ENCODE measurements around the gene JARID2. TPM values are rescaled to one million over a fixed set of nuclear protein-coding genes. Genes with fewer than 3 reads are reported as not detected.
"Not testable (repeated sequence)": the region's sequence is repeated elsewhere in the genome, so short reads cannot be mapped to it uniquely, and the experiment has no call there.

Gene JARID2
- polyA plus RNA-seq, 1 of the 3 experiments (the other 2 are of a cell fraction): 3.4 TPM

DNA sequence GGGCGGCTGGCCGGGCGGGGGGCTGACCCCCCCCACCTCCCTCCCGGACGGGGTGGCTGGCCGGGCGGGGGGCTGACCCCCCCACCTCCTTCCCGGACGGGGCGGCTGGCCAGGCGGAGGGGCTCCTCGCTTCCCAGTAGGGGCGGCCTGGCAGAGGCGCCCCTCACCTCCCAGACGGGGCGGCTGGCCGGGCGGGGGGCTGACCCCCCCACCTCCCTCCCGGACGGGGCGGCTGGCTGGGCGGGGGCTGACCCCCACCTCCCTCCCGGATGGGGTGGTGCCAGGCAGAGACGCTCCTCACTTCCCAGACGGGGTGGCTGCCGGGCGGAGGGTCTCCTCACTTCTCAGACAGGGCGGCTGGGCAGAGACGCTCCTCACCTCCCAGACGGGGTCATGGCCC lies 169.8 kb downstream of the JARID2 start:
- H3K27ac ChIP-seq (ENCODE audit: low read depth in 2 of 2, low read length in 1 of 2); H4K20me1 ChIP-seq (ENCODE audit: insufficient read depth); POLR2A ChIA-PET; H3K36me3 ChIP-seq (replicated peaks in 1 of 2; ENCODE audit: control insufficient read depth in 1 of 2, insufficient read depth in 2 of 2, low read length in 1 of 2); H3K9me2 ChIP-seq; H3K4me2 ChIP-seq; H3K4me1 ChIP-seq (ENCODE audit: control insufficient read depth in 1 of 2, insufficient read depth in 2 of 2, low read depth in 1 of 2, low read length in 1 of 2); H3K27me3 ChIP-seq (ENCODE audit: insufficient read depth); H3K9ac ChIP-seq; CTCF ChIA-PET; H3F3A ChIP-seq (replicated peaks; ENCODE audit: insufficient read depth); H3K4me3 ChIP-seq (ENCODE audit: low read depth in 2 of 2, low read length in 1 of 2); DNase-seq; H3K79me2 ChIP-seq (ENCODE audit: insufficient read depth); H2AFZ ChIP-seq (ENCODE audit: low read depth): not testable (repeated sequence)
- no CpG with 5 or more reads among the region's 30 CpGs for WGBS (ENCODE audit: low lambda C conversion rate)
- peaks cover 11% of the 10 kb centered on the region for H3K9me3 ChIP-seq

DNA sequence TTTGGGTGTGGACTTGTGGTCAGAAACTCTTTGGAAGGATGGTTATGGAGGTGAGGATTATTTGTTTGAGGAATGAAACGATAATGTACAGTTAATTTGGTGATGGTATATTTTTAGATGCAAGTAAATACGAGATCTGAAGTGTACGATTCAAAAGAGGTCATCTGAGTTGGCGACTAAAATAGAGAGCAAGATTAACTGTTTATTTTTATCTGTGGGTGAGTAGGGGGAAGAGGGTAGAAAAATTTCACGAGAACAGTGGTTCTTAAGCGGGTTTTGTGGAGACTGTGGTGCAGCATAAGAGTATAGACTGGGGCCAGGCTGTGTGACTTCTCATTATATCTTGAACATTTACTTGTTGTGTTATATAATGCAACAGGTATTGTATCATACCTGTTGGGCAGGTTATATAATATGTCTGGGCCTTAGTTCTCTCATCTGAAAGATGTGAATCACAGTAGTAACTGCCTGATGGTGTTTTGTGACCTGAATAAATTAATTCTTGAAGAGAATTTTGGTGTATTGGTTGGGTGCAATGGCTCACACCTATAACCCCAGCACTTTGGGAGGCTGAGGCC lies 171.2 kb downstream of the JARID2 start:
- H3K4me1 ChIP-seq (ENCODE audit: control insufficient read depth in 1 of 2, insufficient read depth in 2 of 2, low read depth in 1 of 2, low read length in 1 of 2): no peaks in the 10 kb centered on the region
- no peak overlapping the region for H3K4me3 ChIP-seq (ENCODE audit: low read depth in 2 of 2, low read length in 1 of 2)
- CTCF ChIA-PET: no interaction called here
- H3K27ac ChIP-seq (ENCODE audit: low read depth in 2 of 2, low read length in 1 of 2): no peak overlapping the region
- 96% methylated on average over 6 of the region's 6 CpGs for WGBS (ENCODE audit: low lambda C conversion rate)
- no peaks in the 10 kb centered on the region for H4K20me1 ChIP-seq (ENCODE audit: insufficient read depth)
- peaks cover 6% of the 10 kb centered on the region for H3F3A ChIP-seq (replicated peaks; ENCODE audit: insufficient read depth)
- no peak overlapping the region for H3K9ac ChIP-seq
- H3K9me3 ChIP-seq: peaks cover 11% of the 10 kb centered on the region
- POLR2A ChIA-PET: no interaction called here
- no peak overlapping the region for H3K4me2 ChIP-seq
- H3K36me3 ChIP-seq (replicated peaks in 1 of 2; ENCODE audit: control insufficient read depth in 1 of 2, insufficient read depth in 2 of 2, low read length in 1 of 2): peaks cover 0 to 5% of the 10 kb centered on the region in 2 experiments
- H3K9me2 ChIP-seq: no peaks in the 10 kb centered on the region
- no peak overlapping the region for H2AFZ ChIP-seq (ENCODE audit: low read depth)
- no peaks in the 10 kb centered on the region for H3K79me2 ChIP-seq (ENCODE audit: insufficient read depth)
- no peak for DNase-seq
- no peaks in the 10 kb centered on the region for H3K27me3 ChIP-seq (ENCODE audit: insufficient read depth)
- TF ChIP-seq EP300 (IDR thresholded peaks at IDR 0.05; ENCODE audit: borderline replicate concordance in 1 of 2, low read depth in 1 of 2, low read length in 1 of 2): no peak
- TF ChIP-seq ELF1 (IDR thresholded peaks at IDR 0.05): no peak
- TF ChIP-seq, protein P1, sequence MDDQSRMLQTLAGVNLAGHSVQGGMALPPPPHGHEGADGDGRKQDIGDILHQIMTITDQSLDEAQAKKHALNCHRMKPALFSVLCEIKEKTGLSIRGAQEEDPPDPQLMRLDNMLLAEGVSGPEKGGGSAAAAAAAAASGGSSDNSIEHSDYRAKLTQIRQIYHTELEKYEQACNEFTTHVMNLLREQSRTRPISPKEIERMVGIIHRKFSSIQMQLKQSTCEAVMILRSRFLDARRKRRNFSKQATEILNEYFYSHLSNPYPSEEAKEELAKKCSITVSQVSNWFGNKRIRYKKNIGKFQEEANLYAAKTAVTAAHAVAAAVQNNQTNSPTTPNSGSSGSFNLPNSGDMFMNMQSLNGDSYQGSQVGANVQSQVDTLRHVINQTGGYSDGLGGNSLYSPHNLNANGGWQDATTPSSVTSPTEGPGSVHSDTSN (IDR thresholded peaks at IDR 0.05): no peak
- TF ChIP-seq NFIC (IDR thresholded peaks at IDR 0.05; ENCODE audit: borderline replicate concordance): no peak
- TF ChIP-seq RCOR1 (IDR thresholded peaks at IDR 0.05; ENCODE audit: low read length): no peak
- TF ChIP-seq SIN3A (IDR thresholded peaks at IDR 0.05; ENCODE audit: borderline replicate concordance, low read depth, low read length): no peak
- TF ChIP-seq RXRA (IDR thresholded peaks at IDR 0.05; ENCODE audit: borderline replicate concordance, low read depth): no peak
- TF ChIP-seq, protein P2, sequence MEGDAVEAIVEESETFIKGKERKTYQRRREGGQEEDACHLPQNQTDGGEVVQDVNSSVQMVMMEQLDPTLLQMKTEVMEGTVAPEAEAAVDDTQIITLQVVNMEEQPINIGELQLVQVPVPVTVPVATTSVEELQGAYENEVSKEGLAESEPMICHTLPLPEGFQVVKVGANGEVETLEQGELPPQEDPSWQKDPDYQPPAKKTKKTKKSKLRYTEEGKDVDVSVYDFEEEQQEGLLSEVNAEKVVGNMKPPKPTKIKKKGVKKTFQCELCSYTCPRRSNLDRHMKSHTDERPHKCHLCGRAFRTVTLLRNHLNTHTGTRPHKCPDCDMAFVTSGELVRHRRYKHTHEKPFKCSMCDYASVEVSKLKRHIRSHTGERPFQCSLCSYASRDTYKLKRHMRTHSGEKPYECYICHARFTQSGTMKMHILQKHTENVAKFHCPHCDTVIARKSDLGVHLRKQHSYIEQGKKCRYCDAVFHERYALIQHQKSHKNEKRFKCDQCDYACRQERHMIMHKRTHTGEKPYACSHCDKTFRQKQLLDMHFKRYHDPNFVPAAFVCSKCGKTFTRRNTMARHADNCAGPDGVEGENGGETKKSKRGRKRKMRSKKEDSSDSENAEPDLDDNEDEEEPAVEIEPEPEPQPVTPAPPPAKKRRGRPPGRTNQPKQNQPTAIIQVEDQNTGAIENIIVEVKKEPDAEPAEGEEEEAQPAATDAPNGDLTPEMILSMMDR (IDR thresholded peaks at IDR 0.05): no peak
- no peak for TF ChIP-seq FOSL2 (IDR thresholded peaks at IDR 0.05; ENCODE audit: borderline replicate concordance, low read depth)
- TF ChIP-seq, protein P3, sequence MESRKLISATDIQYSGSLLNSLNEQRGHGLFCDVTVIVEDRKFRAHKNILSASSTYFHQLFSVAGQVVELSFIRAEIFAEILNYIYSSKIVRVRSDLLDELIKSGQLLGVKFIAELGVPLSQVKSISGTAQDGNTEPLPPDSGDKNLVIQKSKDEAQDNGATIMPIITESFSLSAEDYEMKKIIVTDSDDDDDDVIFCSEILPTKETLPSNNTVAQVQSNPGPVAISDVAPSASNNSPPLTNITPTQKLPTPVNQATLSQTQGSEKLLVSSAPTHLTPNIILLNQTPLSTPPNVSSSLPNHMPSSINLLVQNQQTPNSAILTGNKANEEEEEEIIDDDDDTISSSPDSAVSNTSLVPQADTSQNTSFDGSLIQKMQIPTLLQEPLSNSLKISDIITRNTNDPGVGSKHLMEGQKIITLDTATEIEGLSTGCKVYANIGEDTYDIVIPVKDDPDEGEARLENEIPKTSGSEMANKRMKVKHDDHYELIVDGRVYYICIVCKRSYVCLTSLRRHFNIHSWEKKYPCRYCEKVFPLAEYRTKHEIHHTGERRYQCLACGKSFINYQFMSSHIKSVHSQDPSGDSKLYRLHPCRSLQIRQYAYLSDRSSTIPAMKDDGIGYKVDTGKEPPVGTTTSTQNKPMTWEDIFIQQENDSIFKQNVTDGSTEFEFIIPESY (IDR thresholded peaks at IDR 0.05; ENCODE audit: borderline replicate concordance, low read depth): no peak
- no peak for TF ChIP-seq JUND (IDR thresholded peaks at IDR 0.05)
- no peak for TF ChIP-seq EZH2phosphoT487 (IDR thresholded peaks at IDR 0.05; ENCODE audit: borderline replicate concordance, low read depth)
- TF ChIP-seq YY1 (IDR thresholded peaks at IDR 0.05; ENCODE audit: low read depth): no peak
- TF ChIP-seq SMC3 (IDR thresholded peaks at IDR 0.05; ENCODE audit: low read depth, low read length): no peak
- TF ChIP-seq, protein P4, sequence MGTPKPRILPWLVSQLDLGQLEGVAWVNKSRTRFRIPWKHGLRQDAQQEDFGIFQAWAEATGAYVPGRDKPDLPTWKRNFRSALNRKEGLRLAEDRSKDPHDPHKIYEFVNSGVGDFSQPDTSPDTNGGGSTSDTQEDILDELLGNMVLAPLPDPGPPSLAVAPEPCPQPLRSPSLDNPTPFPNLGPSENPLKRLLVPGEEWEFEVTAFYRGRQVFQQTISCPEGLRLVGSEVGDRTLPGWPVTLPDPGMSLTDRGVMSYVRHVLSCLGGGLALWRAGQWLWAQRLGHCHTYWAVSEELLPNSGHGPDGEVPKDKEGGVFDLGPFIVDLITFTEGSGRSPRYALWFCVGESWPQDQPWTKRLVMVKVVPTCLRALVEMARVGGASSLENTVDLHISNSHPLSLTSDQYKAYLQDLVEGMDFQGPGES (IDR thresholded peaks at IDR 0.05; ENCODE audit: low read depth, low read length): no peak
- TF ChIP-seq MEF2A (IDR thresholded peaks at IDR 0.05; ENCODE audit: borderline replicate concordance, low read depth): no peak
- TF ChIP-seq, protein P5, sequence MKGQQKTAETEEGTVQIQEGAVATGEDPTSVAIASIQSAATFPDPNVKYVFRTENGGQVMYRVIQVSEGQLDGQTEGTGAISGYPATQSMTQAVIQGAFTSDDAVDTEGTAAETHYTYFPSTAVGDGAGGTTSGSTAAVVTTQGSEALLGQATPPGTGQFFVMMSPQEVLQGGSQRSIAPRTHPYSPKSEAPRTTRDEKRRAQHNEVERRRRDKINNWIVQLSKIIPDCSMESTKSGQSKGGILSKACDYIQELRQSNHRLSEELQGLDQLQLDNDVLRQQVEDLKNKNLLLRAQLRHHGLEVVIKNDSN (IDR thresholded peaks at IDR 0.05; ENCODE audit: borderline replicate concordance, low read depth): no peak

Data from SK-N-SH (cell line).